ENCODE measurements around the gene ALG11.

The ALG11 gene

GRCh38 chr13:51999510-51999911 lies 12.7 kb upstream of the ALG11 start:
- Histone ChIP-seq H3K9ac (ENCODE audit: low read length) (no peak overlapping the region), H3K4me1 (ENCODE audit: insufficient read depth, low read length) (peaks cover 28% of the 10 kb centered on the region), H3K27ac (ENCODE audit: low read depth, low read length) (no peak overlapping the region), H3K27me3 (ENCODE audit: control insufficient read depth in 1 of 2, insufficient read depth in 2 of 2, low read length in 2 of 2) (no peaks in the 10 kb centered on the region), H3K36me3 (ENCODE audit: insufficient read depth, low read length) (no peaks in the 10 kb centered on the region), H3K9me3 (ENCODE audit: low read length) (no peaks in the 10 kb centered on the region), H3K4me3 (ENCODE audit: low read depth in 1 of 2, low read length in 2 of 2) (peak overlapping the region in 1 of 2 donors; percentile 13)

- no peaks in the 10 kb centered on the region for H3K36me3 ChIP-seq (ENCODE audit: insufficient read depth, low read length)
- H3K27ac ChIP-seq (ENCODE audit: low read depth, low read length) = no peak overlapping the region
- no peaks in the 10 kb centered on the region for H3K9me3 ChIP-seq (ENCODE audit: low read length)
- peak overlapping the region in 1 of 2 donors; percentile 13 for H3K4me3 ChIP-seq (ENCODE audit: low read depth in 1 of 2, low read length in 2 of 2)
- H3K4me1 ChIP-seq (ENCODE audit: insufficient read depth, low read length) = peaks cover 27% of the 10 kb centered on the region
- no peak overlapping the region for H3K9ac ChIP-seq (ENCODE audit: low read length)
- H3K27me3 ChIP-seq (ENCODE audit: control insufficient read depth in 1 of 2, insufficient read depth in 2 of 2, low read length in 2 of 2) = no peaks in the 10 kb centered on the region
These were observed 12.3 kb upstream of the ALG11 start for GRCh38 chr13:51999921-52000320.

DNA sequence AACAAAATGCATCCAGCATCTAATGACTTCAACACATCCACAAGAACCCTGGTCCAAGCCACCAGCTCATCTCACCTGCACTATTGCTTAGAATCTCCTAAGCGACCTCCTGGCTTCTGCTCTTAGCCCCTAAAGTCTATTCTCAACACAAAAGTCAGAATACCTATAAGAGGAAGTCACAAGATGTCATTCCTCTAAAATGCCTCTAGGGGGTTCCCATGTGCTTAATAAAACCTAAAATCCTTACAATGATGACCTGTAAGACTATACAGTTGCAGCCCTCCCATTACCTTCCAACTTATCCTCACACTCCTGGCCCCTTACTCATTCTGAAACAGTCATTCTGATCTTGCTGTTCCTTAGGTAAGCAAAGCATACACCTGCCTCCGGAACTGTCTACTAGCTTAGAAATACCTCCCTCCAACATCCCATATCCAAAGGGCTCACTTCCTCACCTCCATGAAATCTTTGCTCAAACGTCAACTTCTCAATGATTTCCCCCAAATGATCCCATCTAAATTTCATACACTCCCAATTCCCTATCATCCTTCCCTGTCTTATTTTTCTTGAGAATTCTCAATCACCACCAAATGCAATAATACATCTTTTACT lies 11.0 kb upstream of the ALG11 start:
- no peaks in the 10 kb centered on the region for H3K9me3 ChIP-seq (ENCODE audit: low read length)
- H3K27me3 ChIP-seq (ENCODE audit: control insufficient read depth in 1 of 2, insufficient read depth in 2 of 2, low read length in 2 of 2) = no peaks in the 10 kb centered on the region
- peaks cover 17% of the 10 kb centered on the region for H3K4me1 ChIP-seq (ENCODE audit: insufficient read depth, low read length)

DNA sequence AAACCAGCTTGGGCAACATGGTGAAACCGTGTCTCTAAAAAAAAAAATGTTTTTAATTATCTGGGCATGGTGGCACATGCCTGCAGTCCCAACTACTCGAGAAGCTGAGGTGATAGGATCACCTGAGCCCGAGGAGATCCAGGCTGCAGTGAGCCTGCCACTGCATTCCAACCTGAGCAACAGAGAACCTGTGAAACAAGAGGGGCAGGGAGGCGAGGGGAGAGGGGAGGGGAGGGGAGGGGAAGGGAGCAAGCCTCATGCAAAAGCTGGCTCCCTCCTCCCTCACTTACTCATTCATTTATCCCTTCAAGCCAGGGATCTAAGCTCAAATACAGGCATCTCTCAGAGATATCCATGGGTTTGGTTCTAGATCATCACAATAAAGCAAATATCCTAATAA lies 9.8 kb upstream of the ALG11 start:
- no peak overlapping the region for H3K9ac ChIP-seq (ENCODE audit: low read length)
- H3K27me3 ChIP-seq (ENCODE audit: control insufficient read depth in 1 of 2, insufficient read depth in 2 of 2, low read length in 2 of 2) = no peaks in the 10 kb centered on the region
- no peaks in the 10 kb centered on the region for H3K36me3 ChIP-seq (ENCODE audit: insufficient read depth, low read length)
- no peak overlapping the region for H3K27ac ChIP-seq (ENCODE audit: low read depth, low read length)
- H3K4me1 ChIP-seq (ENCODE audit: insufficient read depth, low read length) = peaks cover 13% of the 10 kb centered on the region
- H3K9me3 ChIP-seq (ENCODE audit: low read length) = no peaks in the 10 kb centered on the region
- H3K4me3 ChIP-seq (ENCODE audit: low read depth in 1 of 2, low read length in 2 of 2) = no peak overlapping the region

More for the DNA sequence above, 11.0 kb upstream of the ALG11 start:
- Histone ChIP-seq H3K9ac (ENCODE audit: low read length) (no peak overlapping the region), H3K4me3 (ENCODE audit: low read depth in 1 of 2, low read length in 2 of 2) (no peak overlapping the region), H3K36me3 (ENCODE audit: insufficient read depth, low read length) (no peaks in the 10 kb centered on the region), H3K27ac (ENCODE audit: low read depth, low read length) (no peak overlapping the region)

GRCh38 chr13:52003541-52003940 lies 8.7 kb upstream of the ALG11 start:
- Histone ChIP-seq H3K9me3 (ENCODE audit: low read length) (no peaks in the 10 kb centered on the region), H3K9ac (ENCODE audit: low read length) (no peak overlapping the region), H3K27ac (ENCODE audit: low read depth, low read length) (no peak overlapping the region), H3K27me3 (ENCODE audit: control insufficient read depth in 1 of 2, insufficient read depth in 2 of 2, low read length in 2 of 2) (no peaks in the 10 kb centered on the region), H3K4me3 (ENCODE audit: low read depth in 1 of 2, low read length in 2 of 2) (no peak overlapping the region), H3K4me1 (ENCODE audit: insufficient read depth, low read length) (peaks cover 13% of the 10 kb centered on the region), H3K36me3 (ENCODE audit: insufficient read depth, low read length) (no peaks in the 10 kb centered on the region)

DNA sequence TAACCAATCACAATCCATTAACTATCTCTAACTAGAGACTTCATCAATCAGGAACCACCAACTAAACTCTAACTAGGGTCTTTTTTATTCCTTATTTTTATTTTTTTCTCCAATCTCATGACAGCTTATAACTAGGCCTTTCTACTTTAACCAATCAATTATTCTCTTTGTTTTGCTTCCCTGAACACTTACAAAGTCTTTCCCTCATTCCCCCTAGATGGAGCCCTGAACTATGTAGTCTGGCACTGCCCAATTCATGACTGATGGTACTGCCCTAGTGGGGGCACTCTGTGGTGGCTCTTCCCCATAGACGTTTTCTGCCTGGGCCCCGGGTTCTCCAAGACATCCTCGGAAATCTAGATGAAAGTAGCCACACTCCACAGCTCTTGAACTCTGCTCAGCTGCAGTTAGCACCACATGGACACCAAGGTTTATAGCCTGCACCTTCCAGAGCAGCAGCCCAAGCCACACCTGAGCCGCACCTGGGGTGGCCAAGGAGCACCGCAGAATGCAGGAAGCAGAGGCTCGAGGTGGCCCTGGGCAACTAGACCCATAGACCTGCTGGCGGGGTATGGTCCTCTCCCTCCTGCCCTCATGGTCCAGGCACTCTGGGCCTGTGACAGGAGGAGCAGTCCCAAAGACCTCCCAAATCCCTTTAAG lies 7.6 kb upstream of the ALG11 start:
- Histone ChIP-seq H3K4me3 (ENCODE audit: low read depth in 1 of 2, low read length in 2 of 2) (no peak overlapping the region), H3K27me3 (ENCODE audit: control insufficient read depth in 1 of 2, insufficient read depth in 2 of 2, low read length in 2 of 2) (no peaks in the 10 kb centered on the region), H3K9me3 (ENCODE audit: low read length) (no peaks in the 10 kb centered on the region), H3K36me3 (ENCODE audit: insufficient read depth, low read length) (no peaks in the 10 kb centered on the region), H3K27ac (ENCODE audit: low read depth, low read length) (no peak overlapping the region), H3K9ac (ENCODE audit: low read length) (no peak overlapping the region), H3K4me1 (ENCODE audit: insufficient read depth, low read length) (peaks cover 6% of the 10 kb centered on the region)

DNA sequence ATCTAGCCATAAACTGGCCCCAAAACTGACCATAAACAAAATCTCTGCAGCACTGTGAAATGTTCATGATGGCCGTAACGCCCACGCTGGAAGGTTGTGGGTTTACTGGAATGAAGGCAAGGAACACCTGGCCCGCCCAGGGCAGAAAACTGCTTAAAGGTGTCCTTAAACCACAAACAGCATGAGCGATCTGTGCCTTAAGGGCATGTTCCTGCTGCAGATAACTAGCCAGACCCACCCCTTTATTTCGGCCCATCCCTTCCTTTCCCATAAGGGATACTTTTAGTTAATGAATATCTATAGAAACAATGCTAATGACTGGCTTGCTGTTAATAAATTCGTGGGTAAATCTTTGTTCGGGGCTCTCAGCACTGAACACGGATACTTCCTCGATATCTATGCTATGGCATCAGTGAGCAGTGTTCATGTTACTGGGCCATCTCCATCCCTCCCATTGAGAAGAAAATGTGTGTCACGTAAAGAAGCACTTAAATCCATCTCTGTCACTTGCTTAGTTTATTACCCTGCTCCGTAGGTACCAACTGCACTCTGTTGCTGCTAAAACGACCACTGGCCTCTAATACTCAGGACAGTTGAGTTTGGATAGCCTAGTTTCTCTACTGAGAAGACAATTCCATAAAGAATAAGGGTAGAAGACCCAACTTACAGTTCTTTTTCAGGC lies 6.2 kb upstream of the ALG11 start:
- no peak overlapping the region for H3K4me3 ChIP-seq (ENCODE audit: low read depth in 1 of 2, low read length in 2 of 2)
- H3K9me3 ChIP-seq (ENCODE audit: low read length) = no peaks in the 10 kb centered on the region
- no peak overlapping the region for H3K9ac ChIP-seq (ENCODE audit: low read length)

DNA sequence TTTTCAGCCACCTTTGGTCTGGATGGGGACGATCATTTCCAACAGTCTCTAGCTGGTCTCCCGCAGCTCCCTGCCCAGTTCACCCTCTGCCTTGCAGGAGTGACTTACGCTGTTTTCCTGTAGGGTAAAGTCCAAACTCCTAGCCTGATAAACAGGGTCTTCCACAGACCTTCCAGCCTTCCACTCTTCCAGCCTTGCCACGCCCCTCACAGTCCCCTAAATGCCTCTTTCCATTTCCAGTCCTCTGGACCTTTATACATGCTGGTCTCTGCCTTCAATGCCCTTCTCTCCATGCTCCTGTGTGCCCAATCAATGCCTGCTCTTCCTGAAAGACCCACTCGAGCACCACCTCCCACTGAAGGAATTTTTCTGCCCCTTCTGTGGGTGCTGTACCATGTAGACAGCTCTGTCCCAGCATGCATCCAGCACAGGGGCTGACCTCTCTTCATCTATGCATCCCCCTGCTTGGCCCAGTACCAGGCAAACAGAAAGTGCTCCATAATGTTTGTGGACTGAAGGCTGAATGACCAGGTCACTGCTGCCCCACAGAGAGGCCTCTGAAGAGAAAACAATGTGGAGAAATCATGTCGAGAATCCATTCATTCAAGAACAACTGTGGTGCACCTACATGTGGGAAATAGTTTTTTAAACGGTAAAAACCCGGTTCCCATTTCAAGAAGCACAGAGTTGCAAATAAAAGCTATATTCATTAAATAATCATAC lies 5.5 kb upstream of the ALG11 start:
- Histone ChIP-seq H3K4me1 (ENCODE audit: insufficient read depth, low read length) (peaks cover 15% of the 10 kb centered on the region), H3K9me3 (ENCODE audit: low read length) (no peaks in the 10 kb centered on the region)

More for the DNA sequence above, 6.2 kb upstream of the ALG11 start:
- H3K27me3 ChIP-seq (ENCODE audit: control insufficient read depth in 1 of 2, insufficient read depth in 2 of 2, low read length in 2 of 2) = no peaks in the 10 kb centered on the region
- H3K4me1 ChIP-seq (ENCODE audit: insufficient read depth, low read length) = peaks cover 12% of the 10 kb centered on the region
- no peaks in the 10 kb centered on the region for H3K36me3 ChIP-seq (ENCODE audit: insufficient read depth, low read length)
- H3K27ac ChIP-seq (ENCODE audit: low read depth, low read length) = no peak overlapping the region

GRCh38 chr13:52009946-52010345 lies 2.3 kb upstream of the ALG11 start:
- Histone ChIP-seq H3K27me3 (ENCODE audit: control insufficient read depth in 1 of 2, insufficient read depth in 2 of 2, low read length in 2 of 2) (no peaks in the 10 kb centered on the region), H3K27ac (ENCODE audit: low read depth, low read length) (no peak overlapping the region), H3K9me3 (ENCODE audit: low read length) (no peaks in the 10 kb centered on the region), H3K9ac (ENCODE audit: low read length) (no peak overlapping the region), H3K4me1 (ENCODE audit: insufficient read depth, low read length) (peaks cover 24% of the 10 kb centered on the region), H3K4me3 (ENCODE audit: low read depth in 1 of 2, low read length in 2 of 2) (peak overlapping the region in 1 of 2 donors; percentile 22), H3K36me3 (ENCODE audit: insufficient read depth, low read length) (no peaks in the 10 kb centered on the region)

More for the DNA sequence above, 5.5 kb upstream of the ALG11 start:
- H3K27me3 ChIP-seq (ENCODE audit: control insufficient read depth in 1 of 2, insufficient read depth in 2 of 2, low read length in 2 of 2) = no peaks in the 10 kb centered on the region
- no peak overlapping the region for H3K4me3 ChIP-seq (ENCODE audit: low read depth in 1 of 2, low read length in 2 of 2)
- no peak overlapping the region for H3K27ac ChIP-seq (ENCODE audit: low read depth, low read length)
- no peak overlapping the region for H3K9ac ChIP-seq (ENCODE audit: low read length)
- H3K36me3 ChIP-seq (ENCODE audit: insufficient read depth, low read length) = no peaks in the 10 kb centered on the region

GRCh38 chr13:52010890-52011631 lies 1.1 kb upstream of the ALG11 start, which contains the start of gene ATP7B:
Gene ATP7B (minus strand): TSS chr13:52011450. CDS start chr13:52011337, 113 bp downstream.
- H3K4me1 ChIP-seq (ENCODE audit: insufficient read depth, low read length) = peaks cover 24% of the 10 kb centered on the region
- no peaks in the 10 kb centered on the region for H3K9me3 ChIP-seq (ENCODE audit: low read length)
- H3K4me3 ChIP-seq (ENCODE audit: low read depth in 1 of 2, low read length in 2 of 2) = peak within 1 kb of the TSS; percentile 90 to 99
- H3K27ac ChIP-seq (ENCODE audit: low read depth, low read length) = peak within 1 kb of the TSS; percentile 70
- no peaks in the 10 kb centered on the region for H3K36me3 ChIP-seq (ENCODE audit: insufficient read depth, low read length)
- H3K9ac ChIP-seq (ENCODE audit: low read length) = peak within 1 kb of the TSS; percentile 78
- no peaks in the 10 kb centered on the region for H3K27me3 ChIP-seq (ENCODE audit: control insufficient read depth in 1 of 2, insufficient read depth in 2 of 2, low read length in 2 of 2)

DNA sequence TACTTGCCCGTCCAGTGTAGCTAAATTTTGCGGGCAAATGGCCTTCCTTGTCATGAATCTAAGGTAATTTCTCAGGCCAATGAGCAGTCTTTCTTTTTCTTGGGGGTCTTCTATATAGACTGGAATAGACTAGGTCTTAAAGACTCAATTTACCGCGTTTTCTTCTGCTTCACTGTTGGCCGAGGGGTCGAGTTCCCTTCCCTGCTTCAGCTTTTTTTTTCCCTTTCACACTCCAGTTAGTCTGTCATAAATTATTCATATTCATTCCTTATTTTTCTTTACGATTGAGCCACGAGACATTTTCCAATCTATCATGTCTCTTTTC lies 276 bp downstream of the ALG11 start:
- Histone ChIP-seq H3K4me1 (ENCODE audit: insufficient read depth, low read length) (peaks cover 24% of the 10 kb centered on the region), H3K9me3 (ENCODE audit: low read length) (no peaks in the 10 kb centered on the region), H3K9ac (ENCODE audit: low read length) (peak overlapping the region; percentile 78), H3K27ac (ENCODE audit: low read depth, low read length) (peak overlapping the region; percentile 40), H3K4me3 (ENCODE audit: low read depth in 1 of 2, low read length in 2 of 2) (peak overlapping the region; percentile 90 to 99), H3K36me3 (ENCODE audit: insufficient read depth, low read length) (no peaks in the 10 kb centered on the region), H3K27me3 (ENCODE audit: control insufficient read depth in 1 of 2, insufficient read depth in 2 of 2, low read length in 2 of 2) (no peaks in the 10 kb centered on the region)

All from muscle layer of colon (tissue), 2 donors.